Renal cortex interstitium (tissue), 11 donors: ENCODE measurements around the gene MYO18A. TPM values are rescaled to one million over a fixed set of nuclear protein-coding genes. Genes with fewer than 3 reads are reported as not detected.

Experiments
- DNase-seq, 11 donors: peaks; one replicate each; pipeline ENCODE4 v3.0.0-alpha.2; 2013; ENCODE audit warnings: low read depth in 9 of 11, low spot score in 4 of 11; ENCODE audit errors: extremely low read depth in 1 of 11
- polyA plus RNA-seq, 3 donors: library from polyadenylated mRNA; unstranded; fragments of 120-200 nt; gene quantifications; one replicate each; pipeline ENCODE4 v1.2.1, GENCODE V29; 2013; ENCODE audit not compliant: insufficient read length in 3 of 3

Gene MYO18A
- polyA plus RNA-seq, 3 donors = 34.6 to 47.9 (median 44.4) TPM

DNA sequence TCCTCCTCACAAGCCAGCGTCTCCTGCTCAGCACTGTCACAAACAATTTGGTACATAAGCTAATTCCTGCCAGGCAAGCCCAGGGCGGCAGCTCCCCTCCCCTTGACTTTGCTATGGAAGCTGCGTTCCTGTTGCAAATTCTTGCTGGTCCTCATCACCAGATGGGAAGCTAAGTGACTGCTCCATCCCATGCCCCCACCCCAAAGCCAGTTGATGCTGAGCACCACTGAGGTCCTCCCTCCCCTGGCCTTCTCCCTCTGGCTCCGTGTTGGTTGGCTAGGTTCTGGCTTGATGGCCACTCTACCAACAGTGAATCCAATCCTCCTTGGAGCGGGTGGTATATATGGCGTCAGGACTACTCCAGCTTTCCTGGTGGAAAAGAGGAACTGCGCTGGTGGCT, 102.9 kb downstream of the MYO18A start:
- no peak for DNase-seq

DNA sequence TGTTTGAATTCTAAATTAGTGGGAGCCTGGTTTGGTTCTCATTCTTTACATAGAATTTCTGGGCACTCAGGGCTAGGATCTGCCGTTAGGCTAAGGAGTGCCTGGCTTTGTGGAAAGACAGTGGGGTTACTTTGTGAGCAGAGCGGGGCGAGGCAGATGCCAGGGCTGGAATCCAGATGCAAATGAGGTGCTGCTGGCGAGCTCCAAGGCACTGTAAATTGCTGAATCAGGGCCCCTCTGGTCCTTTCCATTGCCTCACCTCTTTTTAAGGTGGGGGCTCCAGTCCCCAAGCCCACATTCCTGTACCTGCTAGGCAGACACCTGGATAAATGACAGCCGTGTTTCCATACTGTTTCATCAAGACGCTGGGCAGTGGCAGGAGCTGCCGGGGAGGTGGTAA, 103.5 kb downstream of the MYO18A start:
- DNase-seq = no peak

DNA sequence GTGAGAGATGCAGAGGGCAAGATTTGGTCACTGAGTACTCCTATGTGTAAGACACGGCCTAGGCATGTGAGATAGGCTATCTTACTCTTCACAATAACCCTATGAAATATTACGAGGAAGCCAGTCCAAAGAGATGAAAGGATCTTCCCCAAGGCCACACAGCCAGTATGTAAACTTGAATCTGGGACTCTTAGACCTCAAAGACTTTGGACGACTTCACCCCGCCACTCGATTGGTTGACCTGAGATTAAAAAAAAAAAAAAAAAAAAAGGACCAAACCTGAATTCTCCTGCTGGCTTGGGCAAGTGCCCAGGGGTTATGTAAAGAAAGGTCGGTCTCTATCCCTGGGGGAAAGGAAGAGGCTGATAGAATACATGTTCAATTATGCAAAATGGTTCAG, 104.1 kb downstream of the MYO18A start:
- DNase-seq = no peak

DNA sequence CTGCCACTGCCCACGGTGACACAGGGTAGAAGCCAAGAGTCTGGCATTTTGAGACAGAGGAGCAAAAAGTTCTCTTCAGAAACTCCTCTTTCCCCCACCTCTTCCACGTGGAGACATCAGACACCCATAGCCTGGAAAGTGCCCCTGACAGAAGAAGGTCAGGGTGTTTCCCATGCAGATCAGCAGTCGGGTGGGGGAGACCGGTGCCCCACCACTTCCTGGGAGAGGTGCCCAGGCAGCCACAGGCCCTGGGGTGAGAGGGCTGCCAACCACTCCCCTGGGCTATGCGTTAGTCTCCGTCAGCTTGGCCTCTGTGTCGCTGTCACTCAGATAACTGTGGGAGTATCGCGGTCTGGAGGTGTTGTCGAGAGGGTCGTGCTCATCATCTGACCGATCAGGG, 105.7 kb downstream of the MYO18A start:
- no peak for DNase-seq

DNA sequence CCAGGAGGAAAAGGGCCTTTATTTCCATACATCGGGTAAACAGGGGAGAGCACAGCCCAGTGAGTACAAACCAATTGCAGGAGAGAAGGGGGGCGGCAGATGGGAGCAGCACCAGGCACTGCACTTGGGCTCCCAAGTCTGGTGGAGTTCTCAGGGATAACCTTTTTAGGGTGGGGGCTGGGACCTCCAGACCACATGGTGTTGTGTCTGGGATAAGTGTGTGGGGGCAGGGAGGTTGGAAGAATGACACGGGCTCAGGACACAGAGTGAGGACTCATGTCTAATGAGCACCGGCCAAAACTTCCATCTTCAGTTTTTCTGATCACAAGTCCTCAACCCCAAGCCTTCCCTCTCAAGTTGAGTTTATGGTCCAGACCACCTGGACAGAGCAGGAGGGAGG, 106.7 kb downstream of the MYO18A start:
- DNase-seq = no peak

DNA sequence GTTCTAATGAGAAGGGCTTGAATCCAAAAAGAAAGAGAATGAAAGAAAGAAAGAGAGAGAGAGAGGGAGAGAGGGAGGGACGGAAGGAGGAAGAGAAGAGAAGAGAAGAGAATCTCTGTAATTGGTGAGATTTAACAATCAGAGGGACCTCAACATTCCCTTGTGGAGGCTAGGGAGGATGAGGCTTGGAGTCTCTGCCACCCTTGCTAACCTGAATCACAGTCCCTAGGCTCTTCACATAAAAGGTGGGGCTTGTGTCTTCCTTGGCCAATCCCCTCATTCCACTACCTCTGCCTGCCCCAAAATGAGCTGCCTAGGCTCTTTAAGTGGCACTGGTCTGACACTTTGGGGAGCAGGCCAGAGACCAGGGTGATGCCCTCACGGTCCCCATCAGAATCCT, 107.2 kb downstream of the MYO18A start:
- no peak for DNase-seq

DNA sequence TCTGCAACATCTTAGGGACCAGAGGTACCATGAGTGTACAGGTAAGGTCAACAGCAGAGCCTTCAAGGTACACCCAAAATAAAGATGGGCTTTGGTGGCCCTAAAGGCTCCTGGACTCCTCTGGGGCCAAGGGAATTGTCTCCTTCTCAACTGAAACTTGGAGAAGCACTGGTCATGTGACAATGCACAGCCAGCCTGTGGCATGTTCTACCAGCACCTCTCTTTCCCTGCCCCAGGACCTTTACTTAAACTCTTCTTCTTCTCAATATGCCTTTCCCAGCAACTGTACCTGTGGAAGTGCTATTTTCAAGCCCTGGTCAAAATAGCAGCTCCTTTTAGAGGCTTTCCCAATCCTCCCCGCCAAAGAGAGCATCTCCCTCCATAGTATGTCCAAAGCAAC, 108.9 kb downstream of the MYO18A start:
- DNase-seq = no peak

DNA sequence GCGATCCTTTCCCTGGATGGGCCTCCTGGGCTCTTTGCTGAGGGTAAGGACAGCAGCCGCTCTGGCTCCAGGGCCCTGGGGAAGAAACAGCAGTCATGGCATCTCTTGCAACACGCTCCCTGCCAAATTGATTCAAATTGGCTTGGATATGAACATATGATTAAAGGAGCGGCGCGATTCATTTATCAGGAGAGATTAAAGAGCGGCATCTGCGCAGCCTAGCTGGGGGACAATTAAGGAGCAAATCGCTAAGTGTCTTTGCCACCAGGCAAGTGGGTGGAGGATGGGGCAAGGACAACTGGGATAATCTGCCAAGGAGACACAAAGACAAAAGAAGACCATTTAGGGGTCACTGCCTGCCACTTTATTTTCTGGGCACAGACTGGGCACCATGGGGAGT, 109.4 kb downstream of the MYO18A start:
- no peak for DNase-seq

DNA sequence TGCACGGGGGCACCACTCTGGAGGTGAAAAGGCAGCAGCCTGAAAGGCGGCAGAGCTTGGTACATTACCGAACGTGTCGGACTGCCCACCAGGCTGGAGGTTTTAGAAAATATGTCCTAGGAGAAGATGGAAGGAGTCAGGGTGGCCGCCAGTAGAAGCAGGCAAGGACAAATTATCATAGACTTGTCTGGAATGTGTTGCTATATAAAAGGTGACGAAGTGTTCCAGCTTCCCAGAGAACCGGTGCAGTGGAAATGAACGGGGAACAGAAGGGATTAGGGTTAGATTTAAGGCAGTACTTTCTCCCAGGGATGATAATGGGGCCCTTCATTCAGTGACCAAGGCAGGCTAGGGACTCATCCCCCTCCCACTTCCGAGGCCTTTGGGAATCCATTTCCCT, 109.9 kb downstream of the MYO18A start:
- DNase-seq = no peak

DNA sequence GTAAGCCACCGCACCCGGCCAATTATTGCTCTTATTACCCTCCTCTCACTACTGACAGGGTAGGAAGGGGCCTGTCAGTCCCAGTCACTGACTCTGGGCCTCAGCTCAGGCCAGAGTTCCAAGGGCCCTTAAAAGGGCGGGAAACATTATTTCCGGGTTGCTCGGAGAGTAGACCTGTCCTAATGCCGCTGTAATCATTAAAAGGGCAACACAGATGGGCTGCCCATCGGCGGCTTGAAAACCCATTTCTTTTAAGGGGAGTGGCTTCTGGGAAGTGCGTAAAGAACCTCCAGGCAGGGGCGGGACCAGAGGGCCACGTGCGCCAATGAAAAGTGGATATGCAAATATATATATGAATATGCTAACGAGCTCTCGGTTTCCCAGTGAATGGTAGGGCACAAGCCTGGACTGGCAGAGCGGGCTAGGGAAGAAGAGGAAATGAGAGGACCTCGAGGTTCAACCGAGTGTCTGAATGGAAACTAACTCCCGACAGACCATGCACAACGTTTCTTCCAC, 110.6 kb downstream of the MYO18A start:
- no peak for DNase-seq

DNA sequence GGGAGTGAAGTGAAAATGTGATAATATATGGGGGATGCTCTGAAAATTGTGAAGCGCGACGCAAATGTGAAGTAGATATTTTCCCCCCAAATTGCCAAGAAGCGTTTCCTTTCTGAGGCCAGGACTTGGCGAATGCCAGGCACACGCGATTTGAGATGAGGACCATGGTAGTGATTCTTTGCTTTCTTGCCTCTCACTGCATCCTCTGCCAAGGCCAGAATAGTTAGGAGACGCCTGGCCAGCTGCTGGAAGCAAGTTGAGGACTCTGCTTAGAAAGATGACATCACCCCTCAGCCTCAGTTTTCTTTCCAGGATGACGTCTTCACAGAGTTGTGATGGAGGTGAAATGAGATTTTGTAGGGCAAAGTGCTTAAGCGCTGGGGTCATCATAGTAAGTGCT, 111.4 kb downstream of the MYO18A start:
- no peak for DNase-seq

DNA sequence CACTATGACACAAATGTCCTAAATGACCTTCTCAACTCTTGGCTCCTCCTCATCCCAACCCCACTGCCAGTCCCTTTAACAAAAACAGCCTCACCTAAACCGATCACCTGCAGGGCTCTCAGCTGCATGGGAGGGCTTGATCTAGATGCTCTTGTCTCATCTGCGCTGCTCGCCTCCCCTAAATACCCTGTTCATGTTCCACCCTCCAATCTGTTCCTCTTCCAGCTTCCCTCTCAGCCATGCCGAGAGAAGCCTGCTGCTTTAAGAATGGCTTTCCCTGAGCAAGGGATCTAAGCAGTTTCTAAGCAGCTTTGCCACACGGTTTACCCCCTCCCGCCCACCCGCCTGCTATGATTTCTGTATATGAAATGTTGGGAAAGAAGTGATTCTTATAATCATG, 113.6 kb downstream of the MYO18A start:
- no peak for DNase-seq

DNA sequence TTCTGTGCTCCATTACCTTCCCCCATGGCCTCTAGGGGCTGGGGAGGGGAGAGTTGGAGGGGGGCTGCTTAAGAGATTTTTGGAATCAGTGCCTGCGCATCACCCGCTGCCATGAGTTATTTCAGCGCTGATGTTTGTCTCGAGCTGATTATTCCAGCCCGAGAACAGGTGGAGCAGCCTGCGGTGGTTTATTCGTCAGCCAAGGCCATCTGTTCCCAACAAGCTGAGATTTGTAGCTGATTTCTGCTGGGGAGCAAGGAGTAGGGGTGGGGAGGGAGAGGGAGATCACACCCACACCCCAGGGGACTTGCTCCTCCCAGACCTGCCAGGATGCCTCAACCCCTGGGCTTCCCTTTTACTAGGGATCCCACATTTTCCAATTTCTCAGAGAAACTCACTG, 114.2 kb downstream of the MYO18A start:
- DNase-seq = no peak

DNA sequence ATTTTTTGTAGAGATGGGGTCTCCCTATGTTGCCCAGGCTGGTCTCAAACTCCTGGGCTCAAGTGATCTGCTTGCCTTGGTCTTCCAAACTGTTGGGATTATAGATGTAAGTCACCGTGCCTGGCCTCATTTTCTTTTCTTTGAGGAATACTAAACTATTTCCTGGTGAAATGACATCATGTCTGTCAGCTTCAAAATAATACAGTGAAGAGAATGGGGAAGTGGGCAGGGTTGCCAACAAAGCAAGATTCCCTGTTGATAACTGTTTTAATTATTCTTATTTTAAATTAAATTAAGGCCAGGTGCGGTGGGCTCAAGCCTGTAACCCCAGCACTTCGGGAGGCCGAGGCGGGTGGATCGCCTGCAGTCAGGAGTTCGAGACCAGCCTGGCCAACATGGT, 116.2 kb downstream of the MYO18A start:
- no peak for DNase-seq

DNA sequence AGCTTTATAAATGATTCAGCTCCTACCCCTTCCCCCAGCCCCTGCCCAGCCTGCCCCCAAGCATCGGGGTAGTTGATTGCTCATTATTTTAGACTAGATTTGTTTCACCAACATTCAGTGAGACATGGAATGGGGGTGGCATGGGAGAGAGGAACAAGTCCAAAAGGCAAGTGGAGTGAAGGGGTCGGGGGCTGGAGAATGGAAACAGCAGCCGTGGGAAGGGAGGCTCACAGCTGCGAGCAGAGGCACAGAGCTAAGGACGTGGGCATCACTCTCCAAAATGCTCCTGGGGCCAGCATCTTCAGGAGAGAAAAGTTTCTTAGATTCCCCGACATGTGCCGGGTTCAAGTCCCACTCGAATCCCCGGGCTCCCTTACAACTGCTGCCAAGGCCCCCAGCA, 118.0 kb downstream of the MYO18A start:
- no peak for DNase-seq

DNA sequence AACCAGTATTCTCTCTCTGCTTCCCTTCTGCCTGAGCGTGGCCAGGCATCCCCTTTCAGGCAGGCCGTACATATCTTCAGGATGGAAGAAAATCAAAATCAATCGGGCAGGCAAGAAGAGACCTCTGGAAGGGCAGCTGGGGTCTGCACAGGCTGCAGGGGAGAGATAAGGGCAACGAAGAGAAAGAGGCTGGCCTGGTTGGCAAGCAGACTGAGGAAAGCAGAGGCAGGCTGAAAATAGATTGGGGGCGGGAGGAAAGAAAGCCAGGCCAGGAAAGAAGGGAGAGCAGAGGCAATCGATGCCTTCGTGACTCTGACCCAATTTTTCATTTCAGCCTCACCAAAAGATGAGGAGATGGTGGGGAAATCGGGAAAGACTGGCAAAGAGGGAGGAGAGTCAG, 119.2 kb downstream of the MYO18A start:
- DNase-seq = no peak

DNA sequence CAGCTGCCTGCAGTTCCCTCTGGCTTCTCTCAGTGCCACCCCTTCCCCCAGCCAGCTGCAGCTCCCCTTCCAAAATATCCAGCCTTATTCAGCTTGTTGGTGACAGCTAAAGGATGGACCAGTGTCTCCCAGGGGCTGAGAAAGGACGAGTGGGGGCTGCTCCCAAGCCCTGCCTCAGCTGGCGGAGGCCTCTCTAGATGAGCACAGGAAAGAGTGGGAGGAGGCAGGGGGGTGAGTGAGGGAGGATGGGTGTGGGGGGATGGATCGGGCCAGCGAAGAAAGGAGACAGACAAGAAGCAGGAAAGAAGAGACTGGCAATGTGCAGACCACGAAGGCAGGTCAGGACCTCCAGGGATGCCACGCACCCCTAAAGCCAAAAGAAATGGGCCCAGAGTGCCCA, 119.7 kb downstream of the MYO18A start:
- DNase-seq = no peak

DNA sequence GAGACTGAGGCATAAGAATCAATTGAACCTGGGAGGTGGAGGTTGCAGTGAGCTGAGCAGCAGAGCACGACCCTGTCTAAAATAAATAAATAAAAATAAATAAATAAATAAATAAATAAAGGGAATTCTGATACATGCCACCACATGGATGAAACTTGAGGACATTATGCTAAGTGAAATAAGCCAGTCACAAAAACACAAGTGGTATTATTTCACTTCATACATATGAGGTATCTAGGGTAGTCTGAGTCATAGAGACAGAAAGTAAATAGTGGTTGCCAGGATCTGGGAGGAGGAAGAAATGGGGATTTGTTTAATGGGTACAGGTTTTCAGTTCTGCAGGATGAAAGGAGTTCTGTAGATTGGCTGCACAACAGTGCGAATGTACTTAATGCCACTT, 120.9 kb downstream of the MYO18A start:
- no peak for DNase-seq

DNA sequence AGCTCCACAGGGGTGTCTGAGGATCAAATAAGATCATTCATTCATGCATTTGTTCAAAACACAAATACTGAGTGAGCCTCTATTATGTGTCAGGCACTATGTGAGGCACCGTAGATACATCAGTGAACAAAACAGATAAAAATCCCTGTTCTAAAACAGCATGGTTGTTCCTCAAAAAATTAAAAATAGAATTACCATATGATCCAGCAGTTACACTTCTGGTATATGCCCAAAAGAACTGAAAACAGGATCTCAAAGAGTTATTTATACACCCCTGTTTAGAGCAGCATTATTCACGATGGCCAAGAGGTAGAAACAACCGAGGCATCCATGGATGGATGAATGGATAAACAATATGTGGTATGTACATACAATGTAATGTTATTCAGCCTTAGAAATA, 121.8 kb downstream of the MYO18A start:
- DNase-seq = no peak

DNA sequence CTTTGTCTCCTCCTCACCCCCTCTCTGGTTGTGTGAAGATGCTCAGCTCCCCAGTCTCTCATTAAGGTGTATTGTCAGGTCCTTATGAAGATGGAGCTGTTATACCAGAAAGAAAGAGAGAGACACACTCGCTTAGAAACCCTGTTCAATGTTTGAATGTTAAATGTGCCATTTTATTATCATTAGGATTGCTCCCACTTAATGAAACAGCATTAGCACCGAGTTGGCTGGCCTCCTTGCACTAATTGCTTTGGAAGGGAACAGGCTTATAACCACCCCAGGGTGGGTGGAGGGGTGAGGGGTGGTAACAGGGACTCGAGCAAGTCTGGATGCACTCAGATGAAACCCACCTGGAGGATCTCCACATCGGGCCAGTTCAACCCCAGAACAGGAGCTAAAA, 122.8 kb downstream of the MYO18A start:
- no peak for DNase-seq

DNA sequence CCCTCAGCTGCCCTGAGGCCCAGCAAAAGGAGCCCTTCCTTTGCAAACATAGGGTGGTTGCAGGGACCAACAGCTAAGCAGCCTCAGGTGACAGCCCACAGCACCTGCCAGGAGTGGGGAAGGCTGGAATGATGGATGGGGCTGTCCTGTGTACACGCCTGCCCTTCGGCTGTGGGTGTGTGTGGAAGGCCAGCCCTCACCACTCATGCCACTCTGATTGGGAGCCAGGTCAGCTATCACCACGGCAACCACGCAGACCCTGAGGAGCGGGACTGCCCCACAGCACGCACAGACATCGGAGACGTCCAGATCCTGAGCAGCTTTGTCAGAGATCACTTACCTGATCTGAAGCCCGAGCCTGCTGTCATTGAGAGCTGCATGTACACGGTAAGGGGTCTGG, 125.4 kb downstream of the MYO18A start:
- DNase-seq = no peak

DNA sequence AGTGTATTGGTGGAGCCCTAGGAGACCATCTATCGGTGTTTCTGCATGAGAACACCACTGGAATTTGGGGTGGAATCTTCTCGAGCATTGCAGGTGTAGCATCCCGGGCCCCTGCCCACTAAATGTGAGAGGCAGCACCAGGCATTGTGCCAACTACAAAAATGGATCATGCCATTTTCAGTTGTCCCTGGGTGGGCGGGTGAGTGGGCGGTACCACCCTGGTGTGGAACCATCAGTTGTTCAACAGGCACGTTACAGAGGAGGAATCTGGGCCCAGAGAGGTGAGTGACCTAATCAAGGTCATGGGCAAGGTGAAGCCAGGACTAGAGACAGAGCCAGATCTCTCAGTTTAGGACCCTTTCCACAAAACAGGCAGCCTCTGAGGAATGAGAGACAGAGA, 128.5 kb downstream of the MYO18A start:
- DNase-seq = no peak
